GM12875 (cell line): ENCODE results near the gene HIVEP3.

ENCODE experiments used
- H3K4me3 ChIP-seq: one replicate; pipeline ENCODE4 v1.5.1; 2011; ENCODE audit warnings: low read depth, low read length, control low read depth
- TF ChIP-seq, protein P1 (sequence below): IDR thresholded peaks from 2 replicates; pipeline ENCODE4 v1.5.1; 2011; ENCODE audit warnings: low read depth, mild to moderate bottlenecking, control low read depth, inconsistent platforms, low read length, moderate library complexity, borderline replicate concordance; ENCODE audit not compliant: insufficient read depth

The HIVEP3 gene

DNA sequence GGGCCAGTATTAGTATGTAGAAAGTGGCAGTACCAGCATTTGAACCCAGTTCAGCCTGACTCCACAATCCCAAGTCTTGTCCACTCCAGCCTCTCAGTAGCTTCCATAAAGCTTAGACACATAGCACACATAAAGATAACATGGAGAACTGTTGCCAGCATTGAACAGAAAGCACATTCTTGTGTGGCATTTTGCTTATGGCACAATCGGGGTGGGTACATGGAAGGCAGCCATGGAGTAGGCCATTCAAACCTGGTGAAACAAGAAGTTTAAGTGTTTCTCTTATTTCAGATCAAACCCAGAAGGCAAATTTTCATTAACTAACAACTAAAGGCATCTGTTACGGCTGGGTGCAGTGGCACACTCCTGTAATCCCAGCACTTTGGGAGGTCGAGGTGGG, 102.7 kb downstream of the HIVEP3 start:
- TF ChIP-seq, protein P1, sequence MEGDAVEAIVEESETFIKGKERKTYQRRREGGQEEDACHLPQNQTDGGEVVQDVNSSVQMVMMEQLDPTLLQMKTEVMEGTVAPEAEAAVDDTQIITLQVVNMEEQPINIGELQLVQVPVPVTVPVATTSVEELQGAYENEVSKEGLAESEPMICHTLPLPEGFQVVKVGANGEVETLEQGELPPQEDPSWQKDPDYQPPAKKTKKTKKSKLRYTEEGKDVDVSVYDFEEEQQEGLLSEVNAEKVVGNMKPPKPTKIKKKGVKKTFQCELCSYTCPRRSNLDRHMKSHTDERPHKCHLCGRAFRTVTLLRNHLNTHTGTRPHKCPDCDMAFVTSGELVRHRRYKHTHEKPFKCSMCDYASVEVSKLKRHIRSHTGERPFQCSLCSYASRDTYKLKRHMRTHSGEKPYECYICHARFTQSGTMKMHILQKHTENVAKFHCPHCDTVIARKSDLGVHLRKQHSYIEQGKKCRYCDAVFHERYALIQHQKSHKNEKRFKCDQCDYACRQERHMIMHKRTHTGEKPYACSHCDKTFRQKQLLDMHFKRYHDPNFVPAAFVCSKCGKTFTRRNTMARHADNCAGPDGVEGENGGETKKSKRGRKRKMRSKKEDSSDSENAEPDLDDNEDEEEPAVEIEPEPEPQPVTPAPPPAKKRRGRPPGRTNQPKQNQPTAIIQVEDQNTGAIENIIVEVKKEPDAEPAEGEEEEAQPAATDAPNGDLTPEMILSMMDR = no peak
- H3K4me3 ChIP-seq = no peak overlapping the region

DNA sequence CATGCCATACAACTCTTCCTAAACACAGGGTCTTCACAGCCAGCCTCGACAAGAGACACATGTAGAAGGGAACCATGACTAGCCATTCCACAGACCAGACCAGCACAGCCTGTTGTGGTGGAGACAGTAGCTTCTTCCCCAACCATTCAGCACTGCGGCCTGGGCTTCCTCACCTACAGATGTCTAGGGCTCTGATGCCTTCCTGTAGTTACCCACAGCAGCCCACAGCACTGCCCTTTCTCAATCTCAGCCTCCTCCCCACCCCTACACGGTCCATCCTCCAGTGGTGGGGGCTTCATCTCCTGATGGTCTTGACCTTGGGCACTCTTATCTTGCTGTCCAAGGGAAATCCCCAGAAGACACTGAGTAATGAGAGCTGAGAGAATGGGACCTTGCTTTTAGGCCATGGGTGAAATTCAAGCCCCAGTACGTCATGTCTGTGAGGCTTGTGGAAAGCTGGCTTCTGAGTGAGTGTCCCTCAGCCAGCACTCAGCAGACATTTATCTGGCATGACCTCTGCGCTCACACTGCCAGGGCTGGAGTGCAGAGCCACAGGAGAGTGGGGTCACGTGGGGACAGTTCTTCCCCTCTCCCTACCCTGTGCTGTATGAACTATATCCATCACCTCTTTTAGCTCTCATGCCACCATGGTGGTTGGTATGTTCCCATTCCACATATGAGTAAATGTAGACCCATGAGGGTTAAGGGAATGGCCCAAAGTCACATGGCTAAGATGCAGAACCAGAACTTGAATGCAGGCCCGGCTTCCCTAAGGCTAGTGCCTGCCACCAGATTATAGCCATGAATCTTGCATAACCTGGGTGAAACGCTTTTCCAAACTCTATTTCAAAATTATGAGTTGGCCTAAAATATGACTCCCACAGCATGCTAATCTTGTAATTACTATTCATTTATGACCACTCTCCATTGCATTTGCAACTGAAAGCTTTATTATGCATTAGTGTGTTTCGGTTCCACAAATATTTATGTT, 104.7 kb downstream of the HIVEP3 start:
- H3K4me3 ChIP-seq = no peak overlapping the region
- TF ChIP-seq, protein P1 = no peak

DNA sequence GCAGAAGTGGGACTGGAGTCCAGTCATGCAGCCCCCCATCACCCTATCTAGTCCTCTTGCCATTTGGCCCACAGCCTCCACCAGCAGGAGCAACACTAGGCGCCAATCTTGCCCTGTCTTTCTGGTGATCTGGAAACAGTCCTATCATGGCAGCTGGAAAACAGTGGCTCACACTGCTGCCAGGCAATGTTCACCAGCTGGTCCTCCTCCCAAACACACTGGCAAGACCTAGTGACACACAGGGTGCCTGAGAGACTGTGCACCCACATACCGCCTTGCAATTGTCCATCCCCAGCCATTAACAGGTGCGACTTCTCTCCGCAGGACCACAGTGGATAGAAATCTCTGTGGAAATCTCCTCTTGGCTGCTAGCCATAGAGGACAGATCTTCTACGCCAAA, 105.5 kb downstream of the HIVEP3 start:
- TF ChIP-seq, protein P1 = no peak

DNA sequence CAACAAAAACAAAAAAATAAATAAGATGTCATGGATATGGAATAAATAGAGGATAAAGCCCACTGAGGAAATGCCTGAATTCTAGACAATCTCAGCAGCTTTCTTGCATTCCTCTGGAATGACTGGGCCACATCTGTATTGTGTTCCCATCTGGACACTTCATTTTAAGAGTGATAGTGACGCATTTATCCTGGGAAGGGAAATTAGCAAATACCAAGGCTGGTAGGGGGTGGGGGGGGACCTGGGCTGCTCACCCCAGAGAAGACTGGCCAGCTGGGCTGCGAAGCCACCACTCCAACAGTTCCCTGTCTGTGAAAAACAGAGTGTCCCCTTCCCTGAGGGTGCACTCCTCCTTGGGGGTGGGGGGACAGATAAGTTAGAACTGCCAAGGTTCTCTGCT, 106.3 kb downstream of the HIVEP3 start:
- no peak overlapping the region for H3K4me3 ChIP-seq

More for the DNA sequence above, 105.5 kb downstream of the HIVEP3 start:
- no peak overlapping the region for H3K4me3 ChIP-seq

DNA sequence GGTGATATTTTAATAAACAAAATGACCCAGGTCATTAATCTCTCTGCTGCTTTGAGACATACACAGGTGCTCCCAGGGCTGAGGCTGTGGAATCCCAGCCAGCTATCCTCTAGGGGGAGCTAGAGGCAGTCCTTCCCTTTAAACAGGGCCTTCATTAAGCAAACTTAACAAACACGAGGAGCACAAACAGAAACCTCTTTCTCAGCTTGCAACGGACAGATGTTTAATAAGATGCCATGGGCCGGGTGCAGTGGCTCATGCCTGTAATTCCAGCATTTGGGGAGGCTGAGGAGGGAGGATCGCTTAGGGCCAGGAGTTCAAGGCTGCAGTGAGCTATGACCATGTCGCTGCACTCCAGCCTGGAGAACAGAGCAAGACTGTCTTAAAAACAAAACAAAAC, 106.7 kb downstream of the HIVEP3 start:
- H3K4me3 ChIP-seq = no peak overlapping the region
- TF ChIP-seq, protein P1 = peak; percentile 69; the same call in 1 of the 2 replicates

More for the DNA sequence above, 106.3 kb downstream of the HIVEP3 start:
- TF ChIP-seq, protein P1 = no peak

DNA sequence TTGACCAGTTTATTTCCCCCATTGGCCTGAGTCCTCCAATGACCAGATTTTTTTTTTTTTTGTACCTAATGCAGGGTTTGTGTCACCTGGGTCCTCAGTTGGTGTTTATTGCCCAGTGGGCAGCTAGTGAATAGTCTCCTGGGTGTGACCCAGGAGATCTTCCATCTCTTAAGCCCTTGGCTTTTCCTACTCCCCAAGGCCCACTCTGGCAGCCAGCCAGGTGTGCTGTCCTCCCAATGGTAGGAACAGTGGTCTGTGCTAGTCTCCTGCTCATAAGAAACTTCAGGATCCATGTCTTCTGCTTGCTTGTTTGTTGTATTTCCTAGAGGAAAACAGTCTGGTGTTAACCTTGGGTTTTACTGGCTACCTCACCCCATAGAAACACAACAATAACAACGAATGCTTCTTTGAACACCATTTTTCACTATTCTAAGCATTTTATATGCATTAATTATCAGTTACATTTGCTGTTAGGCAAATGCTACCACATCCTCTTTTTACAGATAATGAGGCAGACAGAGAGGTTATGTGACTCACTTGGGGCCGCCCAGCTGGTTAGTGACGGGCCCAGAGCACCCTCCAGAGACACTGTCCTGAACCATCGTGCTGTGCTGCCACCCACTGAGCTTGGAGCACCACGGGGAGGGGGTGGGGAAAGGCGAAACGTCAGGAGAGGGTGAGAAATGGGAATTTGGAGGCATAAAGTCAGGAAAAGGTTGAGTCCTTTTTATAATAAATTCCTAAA, 107.5 kb downstream of the HIVEP3 start:
- H3K4me3 ChIP-seq = no peak overlapping the region
- TF ChIP-seq, protein P1 = no peak
